OCI-LY1 (cell line): ENCODE data around the gene ODAPH.
"Not testable (repeated sequence)": the region's sequence is repeated elsewhere in the genome, so short reads cannot be mapped to it uniquely, and the experiment has no call there.

Experiments used
- EZH2 ChIP-seq: fragments of 200-600 bp; sonication (generic), shearing (Covaris generic); IDR thresholded peaks from 2 replicates; pipeline ENCODE4 v1.8.0; 2017; ENCODE audit warnings: borderline replicate concordance, mixed run types, mild to moderate bottlenecking, antibody characterized with exemption, low read length, moderate library complexity, mixed read lengths
- TF ChIP-seq, protein P1 (sequence below): fragments of 200-600 bp; sonication (generic), shearing (Covaris generic); IDR thresholded peaks from 2 replicates; pipeline ENCODE4 v1.5.1; 2017; ENCODE audit warnings: mild to moderate bottlenecking, antibody characterized with exemption, low read length, moderate library complexity, mixed read lengths

DNA sequence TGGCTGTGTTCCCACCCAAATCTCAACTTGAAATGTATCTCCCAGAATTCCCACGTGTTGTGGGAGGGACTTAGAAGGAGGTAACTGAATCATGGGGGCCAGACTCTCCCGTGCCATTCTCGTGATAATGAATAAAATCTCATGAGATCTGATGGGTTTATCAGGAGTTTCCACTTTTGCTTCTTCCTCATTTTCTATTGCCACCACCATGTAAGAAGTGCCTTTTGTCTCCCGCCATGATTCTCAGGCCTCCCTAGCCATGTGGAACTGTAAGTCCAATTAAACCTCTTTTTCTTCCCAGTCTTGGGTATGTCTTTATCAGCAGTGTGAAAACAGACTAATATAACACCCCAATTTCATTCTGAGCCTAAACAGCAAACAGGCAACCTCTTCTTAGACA lies 46.3 kb upstream of the ODAPH start:
- TF ChIP-seq, protein P1, sequence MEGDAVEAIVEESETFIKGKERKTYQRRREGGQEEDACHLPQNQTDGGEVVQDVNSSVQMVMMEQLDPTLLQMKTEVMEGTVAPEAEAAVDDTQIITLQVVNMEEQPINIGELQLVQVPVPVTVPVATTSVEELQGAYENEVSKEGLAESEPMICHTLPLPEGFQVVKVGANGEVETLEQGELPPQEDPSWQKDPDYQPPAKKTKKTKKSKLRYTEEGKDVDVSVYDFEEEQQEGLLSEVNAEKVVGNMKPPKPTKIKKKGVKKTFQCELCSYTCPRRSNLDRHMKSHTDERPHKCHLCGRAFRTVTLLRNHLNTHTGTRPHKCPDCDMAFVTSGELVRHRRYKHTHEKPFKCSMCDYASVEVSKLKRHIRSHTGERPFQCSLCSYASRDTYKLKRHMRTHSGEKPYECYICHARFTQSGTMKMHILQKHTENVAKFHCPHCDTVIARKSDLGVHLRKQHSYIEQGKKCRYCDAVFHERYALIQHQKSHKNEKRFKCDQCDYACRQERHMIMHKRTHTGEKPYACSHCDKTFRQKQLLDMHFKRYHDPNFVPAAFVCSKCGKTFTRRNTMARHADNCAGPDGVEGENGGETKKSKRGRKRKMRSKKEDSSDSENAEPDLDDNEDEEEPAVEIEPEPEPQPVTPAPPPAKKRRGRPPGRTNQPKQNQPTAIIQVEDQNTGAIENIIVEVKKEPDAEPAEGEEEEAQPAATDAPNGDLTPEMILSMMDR, result not testable (repeated sequence)
- TF ChIP-seq EZH2, result not testable (repeated sequence)
